GM19238 (cell line): Measurements from ENCODE around the gene TREML2.

ENCODE experiments used
- DNase-seq: peaks from one replicate; pipeline ENCODE4 v3.0.0; 2011; ENCODE audit warnings: low spot score; ENCODE audit not compliant: insufficient read length

Gene TREML2

GRCh38 chr6:41153992-41154625 lies 46.8 kb downstream of the TREML2 start, which contains the start of gene TREML1:
Gene TREML1, minus strand, starts transcription at chr6:41154347. Its CDS starts 59 bp downstream, at chr6:41154288.
- DNase-seq, result no peak

GRCh38 chr6:41153451-41153850 lies 47.5 kb downstream of the TREML2 start:
- no peak for DNase-seq

DNA sequence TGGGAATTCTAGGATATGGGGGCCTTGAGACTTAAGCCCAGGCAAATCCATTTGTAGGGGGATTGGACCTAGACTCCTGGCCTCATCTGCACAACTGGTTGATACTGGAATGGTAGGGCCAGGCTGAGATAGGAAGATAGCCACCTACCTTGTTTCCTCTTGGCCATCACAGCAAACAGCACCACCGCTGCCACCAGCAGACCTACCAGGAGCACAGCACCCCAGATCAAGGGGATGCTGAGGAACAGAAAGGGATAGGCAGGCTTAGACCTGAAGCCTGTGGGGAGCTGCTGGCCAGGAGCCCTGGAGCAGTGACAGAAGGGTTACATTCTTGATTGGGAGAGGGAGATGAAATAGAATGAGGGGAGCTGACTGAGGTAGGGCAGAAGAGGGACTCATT lies 50.3 kb downstream of the TREML2 start:
- DNase-seq, result no peak

- no peak for DNase-seq
Observed at GRCh38 chr6:41147917-41148316, 53.0 kb downstream of the TREML2 start.
